Neural cell (in vitro differentiated cells): ENCODE data around the gene PRKRIP1. TPM values are rescaled to one million over a fixed set of nuclear protein-coding genes. Genes with fewer than 3 reads are reported as not detected.
A peak's percentile ranks its signal among the peaks of the same experiment; 100 is the strongest.

Source experiments
- H2AFZ ChIP-seq: fragments of 200-600, 300-800 bp; sonication (generic), shearing (Covaris generic); 2 replicates; pipeline ENCODE4 v1.6.0; 2014; ENCODE audit warnings: low read depth, mild to moderate bottlenecking, antibody characterized with exemption, low read length, moderate library complexity
- H3F3A ChIP-seq: fragments of 200-600 bp; shearing (Covaris generic); 2 replicates; pipeline ENCODE4 v1.6.1; 2016; ENCODE audit warnings: mild to moderate bottlenecking, moderate library complexity, mixed read lengths, antibody characterized with exemption, low read length; ENCODE audit not compliant: insufficient read depth, poor library complexity, severe bottlenecking
- H3K27ac ChIP-seq: fragments of 200-600, 300-800 bp; sonication (generic), shearing (Covaris generic); 2 replicates; pipeline ENCODE4 v1.5.1; 2014; ENCODE audit warnings: mild to moderate bottlenecking, low read length, moderate library complexity
- H3K27me3 ChIP-seq: fragments of 300-800, 200-600 bp; sonication (generic), shearing (Covaris generic); 2 replicates; pipeline ENCODE4 v1.6.0; 2014; ENCODE audit warnings: mild to moderate bottlenecking, low read depth, low read length, moderate library complexity; ENCODE audit not compliant: insufficient read depth
- H3K36me3 ChIP-seq: fragments of 300-800, 200-600 bp; sonication (generic), shearing (Covaris generic); 2 replicates; pipeline ENCODE4 v1.5.1; 2014; ENCODE audit warnings: mild to moderate bottlenecking, antibody characterized with exemption, low read length, moderate library complexity; ENCODE audit not compliant: insufficient read depth
- H3K4me2 ChIP-seq: fragments of 300-800, 200-600 bp; sonication (generic), shearing (Covaris generic); 2 replicates; pipeline ENCODE4 v1.6.0; 2014; ENCODE audit warnings: mild to moderate bottlenecking, low read length
- H3K4me3 ChIP-seq: fragments of 300-800, 200-600 bp; sonication (generic), shearing (Covaris generic); 2 replicates; pipeline ENCODE4 v1.5.1; 2014; ENCODE audit warnings: mild to moderate bottlenecking, low read length, moderate library complexity
- H3K79me2 ChIP-seq: fragments of 200-600 bp; shearing (Covaris generic); replicated peaks from 2 replicates; pipeline ENCODE4 v1.6.0; 2014; ENCODE audit warnings: mild to moderate bottlenecking, low read length, moderate library complexity; ENCODE audit not compliant: insufficient read depth
- H3K9ac ChIP-seq: fragments of 300-800, 200-600 bp; sonication (generic), shearing (Covaris generic); 2 replicates; pipeline ENCODE4 v1.6.1; 2016; ENCODE audit warnings: mild to moderate bottlenecking, low read length, mixed read lengths
- H3K9me2 ChIP-seq: fragments of 200-600 bp; shearing (Covaris generic); 2 replicates; pipeline ENCODE4 v1.6.1; 2016; ENCODE audit warnings: mild to moderate bottlenecking, low read length, mixed read lengths; ENCODE audit not compliant: insufficient read depth
- H3K9me3 ChIP-seq: fragments of 200-600, 300-800 bp; sonication (generic), shearing (Covaris generic); 2 replicates; pipeline ENCODE4 v1.6.1; 2016; ENCODE audit warnings: mild to moderate bottlenecking, mixed run types, low read length, moderate library complexity, mixed read lengths
- H4K20me1 ChIP-seq: fragments of 200-600 bp; shearing (Covaris generic); 2 replicates; pipeline ENCODE4 v1.6.1; 2016; ENCODE audit warnings: mild to moderate bottlenecking, mixed run types; ENCODE audit not compliant: insufficient read depth
- CTCF ChIP-seq: fragments of 450-650 bp; IDR thresholded peaks from 2 replicates; pipeline ENCODE4 v1.5.1; 2014; ENCODE audit warnings: antibody characterized with exemption, mild to moderate bottlenecking, moderate library complexity; ENCODE audit not compliant: poor library complexity, severe bottlenecking
- EP300 ChIP-seq: fragments of 450-650 bp; conservative IDR thresholded peaks from 2 replicates; pipeline ENCODE4 v1.6.1; 2014; ENCODE audit warnings: antibody characterized with exemption, mild to moderate bottlenecking, moderate library complexity; ENCODE audit not compliant: poor library complexity, severe bottlenecking
- EZH2 ChIP-seq: fragments of 200-600, 300-800 bp; shearing (Covaris generic), sonication (generic); IDR thresholded peaks from 2 replicates; pipeline ENCODE4 v1.6.1; 2014; ENCODE audit warnings: antibody characterized with exemption, low read length, borderline replicate concordance, mild to moderate bottlenecking; ENCODE audit not compliant: insufficient read depth, poor library complexity, severe bottlenecking
- MXI1 ChIP-seq: fragments of 450-650 bp; conservative IDR thresholded peaks from 2 replicates; pipeline ENCODE4 v1.6.1; 2014; ENCODE audit warnings: antibody characterized with exemption, mild to moderate bottlenecking; ENCODE audit not compliant: poor library complexity, severe bottlenecking
- POLR2AphosphoS5 ChIP-seq: IDR thresholded peaks from 2 replicates; pipeline ENCODE4 v1.6.1; 2012
- RAD21 ChIP-seq: fragments of 450-650 bp; conservative IDR thresholded peaks from 2 replicates; pipeline ENCODE4 v1.6.1; 2014; ENCODE audit warnings: antibody characterized with exemption, mild to moderate bottlenecking, moderate library complexity
- REST ChIP-seq: IDR thresholded peaks from 2 replicates; pipeline ENCODE4 v1.6.1; 2012; ENCODE audit warnings: borderline replicate concordance
- SMC3 ChIP-seq: fragments of 450-650 bp; conservative IDR thresholded peaks from 2 replicates; pipeline ENCODE4 v1.6.1; 2014; ENCODE audit warnings: antibody characterized with exemption, mild to moderate bottlenecking, moderate library complexity; ENCODE audit not compliant: poor library complexity
- TAF1 ChIP-seq: IDR thresholded peaks from 2 replicates; pipeline ENCODE4 v1.6.1; 2012; ENCODE audit warnings: low read depth
- polyA plus RNA-seq: library from polyadenylated mRNA; depleted of rRNA; stranded (reverse); fragments of >200 nt; gene quantifications from 2 replicates; pipeline ENCODE4 v1.2.3, GENCODE V29; 2014

The PRKRIP1 gene
- polyA plus RNA-seq, 1 donor from 2014 or later, result 113 TPM

GRCh38 chr7:102471791-102472125 lies 75.6 kb downstream of the PRKRIP1 start:
- H3K9me3 ChIP-seq, result no peaks in the 10 kb centered on the region
- no peak overlapping the region for H3K4me3 ChIP-seq
- H2AFZ ChIP-seq, result no peak overlapping the region
- no peaks in the 10 kb centered on the region for H3K79me2 ChIP-seq
- no peaks in the 10 kb centered on the region for H3K9me2 ChIP-seq
- no peaks in the 10 kb centered on the region for H3K27me3 ChIP-seq
- no peaks in the 10 kb centered on the region for H3K36me3 ChIP-seq
- no peak for TF ChIP-seq MXI1
- TF ChIP-seq CTCF, result no peak
- no peak for TF ChIP-seq POLR2AphosphoS5
- no peak for TF ChIP-seq REST
- no peak for TF ChIP-seq RAD21
- TF ChIP-seq SMC3, result no peak
- TF ChIP-seq EZH2, result no peak
- no peak for TF ChIP-seq TAF1
- no peak for TF ChIP-seq EP300
- no peaks in the 10 kb centered on the region for H3F3A ChIP-seq
- H3K4me2 ChIP-seq, result no peak overlapping the region
- H3K9ac ChIP-seq, result no peak overlapping the region
- no peak overlapping the region for H3K27ac ChIP-seq
- H4K20me1 ChIP-seq, result no peaks in the 10 kb centered on the region

GRCh38 chr7:102472126-102473041 lies 76.2 kb downstream of the PRKRIP1 start:
- no peaks in the 10 kb centered on the region for H3K79me2 ChIP-seq
- no peak overlapping the region for H2AFZ ChIP-seq
- no peak overlapping the region for H3K27ac ChIP-seq
- no peaks in the 10 kb centered on the region for H3K9me3 ChIP-seq
- TF ChIP-seq EZH2 (no peak), POLR2AphosphoS5 (peak; percentile 9)
- H4K20me1 ChIP-seq, result no peaks in the 10 kb centered on the region
- no peaks in the 10 kb centered on the region for H3K27me3 ChIP-seq
- H3K9me2 ChIP-seq, result no peaks in the 10 kb centered on the region
- H3K4me2 ChIP-seq, result no peak overlapping the region
- no peak overlapping the region for H3K9ac ChIP-seq
- H3K4me3 ChIP-seq, result no peak overlapping the region
- H3K36me3 ChIP-seq, result no peaks in the 10 kb centered on the region
- H3F3A ChIP-seq, result no peaks in the 10 kb centered on the region
